ENCODE measurements around the gene NCAPH2.

The NCAPH2 gene

DNA sequence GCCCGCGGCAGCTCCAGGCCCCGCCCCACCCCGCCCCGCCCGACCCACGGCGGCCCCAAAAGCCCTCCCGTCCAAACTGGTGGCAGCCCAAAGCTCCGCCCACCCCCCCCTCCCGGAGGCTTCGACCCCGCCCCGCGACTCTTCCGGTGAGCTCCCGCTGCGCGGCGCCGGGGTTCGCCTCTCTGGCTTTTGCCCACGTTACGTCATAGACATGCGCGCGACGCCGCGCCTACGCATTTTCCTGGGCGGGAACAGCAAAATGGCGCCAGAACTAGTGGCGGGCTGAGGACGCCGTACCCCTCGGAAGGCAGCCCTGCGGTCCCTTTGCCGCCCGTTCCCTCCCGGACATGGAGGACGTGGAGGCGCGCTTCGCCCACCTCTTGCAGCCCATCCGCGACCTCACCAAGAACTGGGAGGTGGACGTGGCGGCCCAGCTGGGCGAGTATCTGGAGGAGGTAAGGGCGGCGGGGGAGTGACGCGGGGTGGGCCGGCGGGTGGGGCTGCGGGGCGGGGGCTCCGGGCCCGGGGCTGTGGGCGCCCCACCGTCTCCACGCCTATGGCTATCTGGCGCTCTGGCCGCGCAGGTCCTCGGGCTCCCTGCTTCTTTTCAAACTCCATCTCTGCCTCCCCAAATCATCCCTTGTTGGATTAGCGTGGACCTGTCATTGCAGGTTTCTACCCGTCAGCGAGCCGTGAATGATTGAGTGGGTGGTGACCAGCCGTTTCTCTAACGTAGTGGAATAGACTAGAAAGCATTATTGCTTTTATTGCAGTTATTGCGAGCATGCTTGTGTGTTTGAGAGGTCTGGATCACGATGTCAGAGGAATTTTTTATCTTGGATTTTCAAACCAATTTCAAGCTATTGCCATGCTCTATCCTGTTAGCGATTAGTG is at the start of gene NCAPH2:
Gene NCAPH2, plus strand, starts transcription at position 234 of the 894 bp plus-strand sequence. Its CDS starts 114 bp downstream, at position 348.
- Mint-ChIP-seq H3K9me3 (no peaks in the 10 kb centered on the region), H3K4me3 (peak within 1 kb of the TSS; percentile 95), H3K27me3 (no peaks in the 10 kb centered on the region), H3K36me3 (no peaks in the 10 kb centered on the region), H3K27ac (peak within 1 kb of the TSS; percentile 98), H3K4me1 (peaks cover 20% of the 10 kb centered on the region)

DNA sequence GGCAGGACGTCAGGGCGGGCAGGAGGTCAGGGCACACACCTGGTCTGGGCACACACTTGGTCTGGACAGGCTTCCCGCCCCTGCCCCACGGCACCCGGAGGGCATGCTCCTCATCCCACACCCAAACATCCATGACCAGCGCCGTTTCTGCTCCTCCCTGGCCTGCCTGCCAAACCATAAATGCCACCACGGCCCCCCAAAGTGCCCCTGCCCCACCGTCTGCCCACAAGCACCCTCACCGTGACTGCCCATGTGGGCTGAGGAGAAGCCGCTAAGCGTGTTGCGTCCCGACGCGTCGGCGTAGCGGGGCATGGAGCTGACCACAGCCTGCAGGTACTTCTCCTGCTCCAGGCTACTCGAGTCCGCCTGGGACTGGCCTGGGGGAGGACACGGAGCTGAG is 49.0 kb upstream of the NCAPH2 start:
- no peak overlapping the region for H3K27ac Mint-ChIP-seq

DNA sequence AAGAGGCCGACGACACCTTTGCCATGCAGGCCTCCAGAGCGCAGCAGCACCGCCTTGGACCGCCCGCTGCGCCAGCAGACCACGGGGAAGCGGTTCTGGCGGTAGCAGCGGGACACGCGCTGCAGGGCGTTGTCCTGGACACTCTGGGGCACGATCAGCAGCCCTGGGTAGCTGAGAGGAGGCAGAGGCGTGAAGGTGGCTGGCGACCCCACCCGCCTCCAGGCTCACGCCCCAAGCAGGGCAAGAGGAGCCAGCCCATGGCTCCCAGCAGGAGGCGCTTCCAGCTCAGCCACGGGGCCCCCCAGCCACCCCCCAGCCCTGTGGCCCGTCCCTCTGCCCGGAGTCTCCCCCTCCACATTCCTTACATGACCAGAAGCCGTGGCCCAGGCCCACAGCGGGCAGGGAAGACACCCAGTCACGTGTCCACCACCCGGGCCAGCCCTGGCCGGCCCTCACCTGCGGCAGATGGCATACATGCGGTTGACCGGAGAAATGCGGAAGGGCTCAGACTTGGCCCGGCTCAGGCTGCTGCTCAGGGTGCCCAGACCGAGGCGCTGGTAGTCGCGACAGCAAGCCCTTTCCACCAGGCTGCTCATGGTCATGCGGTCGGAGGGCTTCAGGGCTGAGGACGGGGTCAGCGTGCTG is 48.4 kb upstream of the NCAPH2 start:
- Mint-ChIP-seq H3K27ac (no peak overlapping the region), H3K4me1 (no peaks in the 10 kb centered on the region), H3K27me3 (no peaks in the 10 kb centered on the region), H3K9me3 (no peaks in the 10 kb centered on the region), H3K4me3 (no peak overlapping the region), H3K36me3 (peaks cover 2% of the 10 kb centered on the region)

More for the DNA sequence above, 49.0 kb upstream of the NCAPH2 start:
- Mint-ChIP-seq H3K36me3 (peaks cover 2% of the 10 kb centered on the region), H3K9me3 (no peaks in the 10 kb centered on the region), H3K4me3 (no peak overlapping the region), H3K4me1 (no peaks in the 10 kb centered on the region), H3K27me3 (no peaks in the 10 kb centered on the region)

DNA sequence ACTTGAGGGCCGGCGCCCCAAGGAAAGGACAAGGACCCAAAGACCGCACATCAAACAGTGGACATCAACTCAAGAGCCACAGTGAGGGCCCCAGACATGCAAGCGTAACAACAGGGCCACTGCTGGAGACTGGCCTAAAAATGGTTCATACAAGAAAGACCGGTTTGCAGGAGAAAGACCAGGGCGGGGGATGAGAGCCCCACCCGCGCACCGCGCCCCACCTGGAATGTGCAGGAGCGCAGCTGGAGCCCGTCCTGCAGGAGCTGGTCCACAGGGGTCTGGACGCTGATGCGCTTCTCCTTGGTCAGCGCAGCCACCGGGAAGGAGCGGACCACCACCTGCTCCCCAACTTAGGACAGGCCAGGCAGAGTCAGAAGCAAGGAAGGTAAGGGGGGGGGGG is 47.1 kb upstream of the NCAPH2 start:
- peaks cover 2% of the 10 kb centered on the region for H3K36me3 Mint-ChIP-seq
- no peaks in the 10 kb centered on the region for H3K9me3 Mint-ChIP-seq
- H3K27me3 Mint-ChIP-seq: no peaks in the 10 kb centered on the region
- H3K4me3 Mint-ChIP-seq: no peak overlapping the region
- H3K27ac Mint-ChIP-seq: no peak overlapping the region
- H3K4me1 Mint-ChIP-seq: no peaks in the 10 kb centered on the region

DNA sequence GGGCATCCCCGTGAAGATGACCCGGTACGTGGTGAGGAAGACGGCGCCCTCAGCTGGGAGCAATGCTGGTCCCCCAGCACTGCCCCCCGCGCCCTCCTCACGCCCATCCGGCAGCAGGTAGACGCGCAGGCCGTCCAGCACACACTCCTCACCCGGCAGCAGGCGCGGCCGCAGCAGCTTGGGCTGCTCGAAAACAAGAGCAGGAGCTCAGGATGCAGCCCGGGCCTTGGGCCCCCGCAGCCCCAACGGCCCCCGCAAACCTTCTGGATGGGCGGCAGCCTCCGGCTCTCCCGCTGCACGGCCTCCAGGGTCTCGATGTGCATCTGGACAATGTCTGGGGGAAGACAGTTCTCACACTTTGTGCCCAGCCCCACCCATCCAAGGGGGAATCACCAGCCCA is 46.5 kb upstream of the NCAPH2 start:
- Mint-ChIP-seq H3K4me1 (no peaks in the 10 kb centered on the region), H3K27me3 (no peaks in the 10 kb centered on the region), H3K27ac (no peak overlapping the region), H3K4me3 (no peak overlapping the region), H3K36me3 (peaks cover 2% of the 10 kb centered on the region), H3K9me3 (no peaks in the 10 kb centered on the region)

DNA sequence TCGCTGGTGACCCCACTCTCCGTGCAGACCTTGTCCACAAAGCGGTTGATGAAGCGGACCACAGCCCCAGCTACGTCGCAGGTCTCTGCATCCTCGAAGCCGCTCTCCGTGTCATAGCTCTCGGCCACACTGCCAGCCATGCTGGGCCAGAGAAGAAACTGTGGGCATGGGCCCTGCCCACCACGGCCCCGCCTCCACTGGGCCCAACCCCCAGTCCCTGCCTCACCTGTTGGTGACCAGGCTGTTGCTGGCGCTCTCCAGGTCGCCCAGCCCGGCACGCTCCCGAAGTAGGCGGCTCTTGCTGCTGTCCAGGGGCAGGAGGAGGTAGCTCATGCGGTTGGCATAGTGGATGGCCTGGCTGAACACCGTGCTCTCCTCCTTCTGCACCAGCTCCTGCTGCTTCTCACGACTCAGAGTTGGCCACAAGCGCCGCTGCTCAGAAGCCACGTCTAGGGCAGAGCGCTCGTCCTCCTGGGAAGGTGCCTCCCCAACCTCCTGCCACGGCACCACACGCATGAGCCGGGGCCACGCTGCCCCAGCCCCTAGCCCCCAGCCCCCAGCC is 46.0 kb upstream of the NCAPH2 start:
- H3K4me3 Mint-ChIP-seq: no peak overlapping the region
- H3K4me1 Mint-ChIP-seq: peaks cover 4% of the 10 kb centered on the region
- H3K27me3 Mint-ChIP-seq: no peaks in the 10 kb centered on the region
- peaks cover 5% of the 10 kb centered on the region for H3K36me3 Mint-ChIP-seq
- H3K9me3 Mint-ChIP-seq: no peaks in the 10 kb centered on the region
- no peak overlapping the region for H3K27ac Mint-ChIP-seq

DNA sequence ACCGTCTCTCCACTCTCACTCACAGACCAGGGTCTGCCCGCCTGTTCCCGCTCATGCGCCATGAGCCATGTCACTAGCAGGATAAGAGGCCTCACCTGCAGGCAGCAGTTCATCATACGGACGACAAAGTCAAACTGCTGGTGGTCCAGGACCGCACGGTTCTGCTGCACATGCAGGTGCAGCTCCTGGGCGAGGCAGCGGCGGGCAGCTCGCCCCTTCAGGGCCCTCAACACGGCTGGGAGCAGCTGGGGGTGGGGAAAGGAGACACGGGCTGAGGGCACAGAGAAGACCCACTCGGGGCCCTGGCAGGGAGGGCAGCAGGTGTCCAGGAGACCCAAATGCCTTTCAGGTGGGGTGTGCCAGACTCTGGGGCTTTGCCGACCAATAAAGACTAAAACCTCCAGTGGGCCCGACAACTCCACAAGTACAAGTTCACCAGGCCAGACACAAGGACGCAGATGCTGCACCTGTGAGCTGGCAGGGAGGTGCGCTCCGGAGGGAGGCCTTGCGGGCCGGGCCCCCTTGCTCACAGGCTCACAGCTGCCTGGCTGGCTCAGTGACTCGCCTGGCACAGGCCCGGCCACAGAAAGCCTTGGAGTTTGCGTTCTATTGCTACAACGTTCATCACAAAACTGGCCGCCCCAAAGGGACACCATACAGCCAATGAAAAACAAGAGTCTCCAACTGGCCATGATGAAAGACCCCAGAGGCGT is 44.7 kb upstream of the NCAPH2 start:
- Mint-ChIP-seq H3K27me3 (no peaks in the 10 kb centered on the region), H3K36me3 (peaks cover 3% of the 10 kb centered on the region), H3K27ac (no peak overlapping the region), H3K9me3 (no peaks in the 10 kb centered on the region), H3K4me3 (no peak overlapping the region), H3K4me1 (peaks cover 5% of the 10 kb centered on the region)

DNA sequence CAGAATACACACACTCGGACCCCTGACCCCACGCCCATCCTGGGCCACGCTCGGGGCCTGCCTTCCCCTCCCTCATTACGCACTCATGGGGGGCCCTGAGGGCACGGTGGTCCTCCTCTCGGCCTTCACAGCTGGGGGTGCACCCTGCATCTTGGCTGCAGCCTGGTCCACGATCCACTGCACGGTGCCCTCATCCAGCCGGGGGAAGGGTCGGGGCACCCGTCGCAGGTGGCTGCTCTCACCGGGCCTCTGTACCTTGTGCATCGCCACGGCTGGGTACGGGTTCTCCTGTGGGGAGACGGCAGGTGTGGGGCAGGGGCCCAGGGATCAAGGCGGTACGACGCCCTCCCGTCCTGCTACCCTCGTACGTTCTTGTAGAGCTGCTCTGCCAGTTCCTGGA is 43.6 kb upstream of the NCAPH2 start:
- Mint-ChIP-seq H3K27ac (no peak overlapping the region), H3K36me3 (peaks cover 3% of the 10 kb centered on the region), H3K9me3 (no peaks in the 10 kb centered on the region), H3K27me3 (no peaks in the 10 kb centered on the region), H3K4me1 (peaks cover 12% of the 10 kb centered on the region), H3K4me3 (no peak overlapping the region)

DNA sequence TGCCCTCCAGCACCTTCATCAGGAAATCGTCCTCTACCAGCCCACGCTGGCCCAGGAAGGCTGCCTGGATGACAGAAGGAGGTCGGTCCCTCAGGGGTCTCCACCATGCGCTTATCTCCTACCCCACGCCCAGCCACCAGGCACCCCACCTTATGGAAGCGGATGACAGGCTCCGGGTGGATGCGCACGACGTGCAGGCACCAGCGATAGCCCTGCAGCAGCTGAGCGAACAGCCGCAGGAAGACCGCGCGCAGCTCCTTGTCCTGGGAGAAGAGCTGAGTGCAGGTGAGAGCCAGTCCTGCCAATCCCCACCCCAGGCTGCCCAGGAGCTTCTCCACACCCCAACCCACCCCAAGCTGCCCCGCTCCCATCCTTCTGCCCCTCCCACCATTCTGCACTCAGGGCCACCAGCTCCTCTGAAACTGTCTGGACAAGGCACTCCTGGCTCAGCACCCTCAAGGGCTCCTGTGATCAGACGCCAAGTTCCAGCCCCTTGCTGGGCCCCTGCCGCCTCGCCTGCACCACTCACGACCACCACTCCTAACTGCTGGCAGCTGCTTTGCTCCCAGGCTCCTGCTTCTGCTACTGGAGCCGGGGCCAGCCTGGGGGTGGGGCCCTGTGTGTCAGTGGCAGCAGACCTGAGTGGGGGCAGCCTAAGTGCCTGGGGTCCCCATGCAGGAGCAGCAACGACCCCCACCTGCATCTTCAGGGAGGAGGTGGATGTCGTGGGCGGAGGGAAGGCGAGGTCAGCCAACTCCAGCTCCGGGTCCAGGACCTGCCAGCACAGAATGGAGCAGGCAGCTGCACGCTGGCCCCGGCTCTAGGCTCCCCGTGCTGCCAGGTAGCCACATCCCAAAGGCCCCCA is 42.7 kb upstream of the NCAPH2 start:
- Mint-ChIP-seq H3K27me3 (no peaks in the 10 kb centered on the region), H3K36me3 (peaks cover 3% of the 10 kb centered on the region), H3K27ac (no peak overlapping the region), H3K9me3 (no peaks in the 10 kb centered on the region), H3K4me3 (no peak overlapping the region), H3K4me1 (peaks cover 20% of the 10 kb centered on the region)

DNA sequence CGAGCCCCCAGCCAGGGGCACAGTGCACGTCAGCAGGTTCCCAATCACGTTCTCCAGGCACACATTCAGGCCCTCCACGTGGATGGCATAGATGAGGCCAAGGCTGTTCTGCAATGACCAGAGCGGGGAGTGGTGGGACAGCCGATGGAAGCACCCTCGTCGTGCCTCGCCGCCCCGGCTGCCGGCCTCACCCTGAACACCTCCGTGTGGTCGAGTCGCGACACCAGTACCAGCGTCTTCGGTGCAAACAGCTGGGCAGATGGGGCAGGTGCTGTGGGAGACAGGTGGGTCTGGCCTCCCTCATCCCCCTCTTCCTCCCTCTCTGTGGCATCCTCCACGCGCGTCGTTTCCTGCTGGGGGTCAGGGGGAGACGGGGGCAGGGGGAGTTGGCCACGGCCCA is 40.7 kb upstream of the NCAPH2 start:
- Mint-ChIP-seq H3K27me3 (no peaks in the 10 kb centered on the region), H3K27ac (no peak overlapping the region), H3K4me1 (peaks cover 39% of the 10 kb centered on the region), H3K9me3 (no peaks in the 10 kb centered on the region), H3K36me3 (peaks cover 3% of the 10 kb centered on the region), H3K4me3 (no peak overlapping the region)

DNA sequence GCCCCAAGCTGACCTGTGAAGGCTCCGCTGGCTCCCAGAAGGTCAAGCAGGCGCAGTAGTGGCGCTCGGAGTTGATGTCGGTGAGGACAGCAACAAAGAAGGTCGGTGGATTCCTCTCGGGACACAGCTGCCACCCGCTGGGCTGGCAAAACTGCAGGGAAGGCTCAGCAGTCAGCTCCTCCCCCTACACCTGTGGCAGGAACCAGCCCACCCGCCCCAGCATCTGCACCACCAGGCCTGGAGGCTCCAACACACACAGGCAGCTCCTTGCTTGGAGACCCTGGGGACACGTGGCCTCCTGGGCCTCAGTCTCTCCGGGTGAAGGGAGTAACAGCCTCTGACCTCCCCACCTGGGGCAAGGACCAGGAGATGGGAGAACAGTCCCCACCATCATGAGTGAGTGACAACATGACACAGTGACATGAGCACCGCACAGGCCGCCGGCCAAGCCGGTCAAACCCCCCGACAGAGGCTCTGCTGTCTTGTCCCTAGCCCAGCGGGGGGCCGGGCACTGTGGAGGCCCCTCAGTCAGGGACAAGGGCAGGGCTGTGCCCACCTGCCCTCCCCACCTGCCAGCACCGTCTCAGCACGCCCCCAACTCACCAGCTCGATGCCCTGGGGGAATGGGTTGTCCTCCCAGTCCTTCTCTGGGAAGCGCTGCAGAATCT is 40.1 kb upstream of the NCAPH2 start:
- Mint-ChIP-seq H3K27me3 (no peaks in the 10 kb centered on the region), H3K27ac (no peak overlapping the region), H3K4me1 (peaks cover 45% of the 10 kb centered on the region), H3K36me3 (peaks cover 3% of the 10 kb centered on the region), H3K4me3 (no peak overlapping the region), H3K9me3 (no peaks in the 10 kb centered on the region)

DNA sequence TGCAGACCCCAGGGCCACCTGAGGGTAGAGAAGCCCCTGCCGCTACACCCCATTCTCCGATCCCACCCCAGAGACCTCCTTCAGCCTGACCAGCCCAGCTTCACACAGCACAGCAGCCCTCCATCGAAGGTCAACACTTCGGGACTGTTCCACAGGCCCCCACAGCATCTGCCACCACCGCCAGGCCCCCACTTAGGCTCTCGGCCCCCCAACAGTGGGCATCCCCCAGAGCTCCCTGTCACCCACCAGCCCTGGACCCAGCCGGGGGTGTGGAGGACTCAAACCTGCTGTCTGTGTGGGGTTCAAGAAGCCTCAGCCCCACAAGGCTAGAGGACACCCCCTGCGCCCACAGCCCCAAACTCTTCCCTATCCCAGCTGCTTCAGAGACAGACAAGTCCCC is 39.4 kb upstream of the NCAPH2 start:
- H3K4me1 Mint-ChIP-seq: peaks cover 52% of the 10 kb centered on the region
- H3K9me3 Mint-ChIP-seq: no peaks in the 10 kb centered on the region
- H3K27me3 Mint-ChIP-seq: no peaks in the 10 kb centered on the region
- peak overlapping the region; percentile 68 for H3K27ac Mint-ChIP-seq
- H3K4me3 Mint-ChIP-seq: peak overlapping the region; percentile 26
- H3K36me3 Mint-ChIP-seq: peaks cover 6% of the 10 kb centered on the region

DNA sequence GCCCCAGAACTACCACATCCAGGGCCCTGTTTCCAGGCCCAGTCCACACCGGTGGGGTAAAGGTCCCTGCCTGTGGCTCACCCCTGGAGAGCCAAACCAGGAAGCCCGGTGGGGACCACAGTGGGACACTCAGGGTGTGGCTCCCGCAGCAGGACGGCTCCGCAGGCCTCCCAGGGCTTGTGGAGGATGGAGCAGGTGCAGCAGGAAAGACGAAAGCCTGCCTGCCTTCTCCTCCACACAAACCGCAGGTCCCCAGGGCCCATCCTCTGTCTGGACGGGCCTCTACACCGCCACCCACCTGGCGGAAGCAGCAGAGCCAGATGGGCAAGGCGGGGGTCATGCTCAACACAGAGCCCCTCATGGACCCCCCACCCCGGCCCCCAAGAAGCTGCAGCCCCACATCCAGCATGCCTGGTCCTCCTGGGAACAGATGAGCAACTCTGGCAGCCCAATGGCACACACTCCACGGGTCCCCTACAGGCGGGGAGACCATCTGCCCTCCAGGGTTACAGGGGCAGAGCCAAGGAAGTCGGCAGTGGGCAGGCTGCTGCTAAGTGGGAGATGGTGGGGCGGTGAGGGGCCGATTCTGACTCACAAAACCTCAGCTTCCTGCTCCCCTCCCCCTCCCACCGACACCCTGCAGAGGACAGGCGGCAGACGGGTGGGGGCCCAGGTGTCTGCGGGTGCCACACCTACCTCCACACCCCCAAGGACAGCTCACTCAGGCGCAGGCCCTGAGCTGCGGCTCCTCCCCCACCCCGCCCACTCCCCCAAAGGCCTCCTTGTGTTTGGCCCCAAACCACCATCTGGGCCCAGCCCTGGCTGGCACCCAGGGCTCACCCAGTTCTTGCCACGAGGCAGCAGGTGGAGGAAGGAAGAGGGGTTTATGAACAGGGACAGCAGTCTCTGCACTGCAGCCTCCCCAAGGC is 38.4 kb upstream of the NCAPH2 start:
- Mint-ChIP-seq H3K4me1 (peaks cover 58% of the 10 kb centered on the region), H3K36me3 (peaks cover 6% of the 10 kb centered on the region), H3K4me3 (peak overlapping the region; percentile 74), H3K27me3 (no peaks in the 10 kb centered on the region), H3K9me3 (no peaks in the 10 kb centered on the region), H3K27ac (peak overlapping the region; percentile 85)
